ENCODE measurements around the gene ARL4D.

- TF ChIP-seq CTCF (tag by site-specific recombination; IDR thresholded peaks at IDR 0.05) (no peak), ZNF785 (tag by site-specific recombination; IDR thresholded peaks at IDR 0.05) (no peak), YY1 (tag by site-specific recombination; IDR thresholded peaks at IDR 0.05) (no peak), ZNF549 (tag by site-specific recombination; IDR thresholded peaks at IDR 0.05) (no peak), MYNN (tag by site-specific recombination; IDR thresholded peaks at IDR 0.05; ENCODE audit: borderline replicate concordance) (no peak), KLF8 (tag by site-specific recombination; IDR thresholded peaks at IDR 0.05) (no peak), ZNF121 (tag by site-specific recombination; IDR thresholded peaks at IDR 0.05) (no peak), ZNF311 (tag by site-specific recombination; IDR thresholded peaks at IDR 0.05; ENCODE audit: borderline replicate concordance) (no peak), PATZ1 (tag by site-specific recombination; IDR thresholded peaks at IDR 0.05) (no peak), ZNF221 (tag by site-specific recombination; IDR thresholded peaks at IDR 0.05; ENCODE audit: borderline replicate concordance) (no peak)
Observed at GRCh38 chr17:43352579-43353331, 46.0 kb upstream of the ARL4D start.

Data from HEK293 (cell line).